22Rv1 (cell line): ENCODE measurements around the gene PRSS53.

Experiments
- ZFX ChIP-seq: fragments of 450-650 bp; IDR thresholded peaks from 2 replicates; pipeline ENCODE4 v1.6.1; 2017; ENCODE audit warnings: antibody characterized with exemption, borderline replicate concordance
- TF ChIP-seq, protein P1 (sequence below): fragments of 450-650 bp; IDR thresholded peaks from 2 replicates; pipeline ENCODE4 v1.5.1; 2017; ENCODE audit warnings: mild to moderate bottlenecking

DNA sequence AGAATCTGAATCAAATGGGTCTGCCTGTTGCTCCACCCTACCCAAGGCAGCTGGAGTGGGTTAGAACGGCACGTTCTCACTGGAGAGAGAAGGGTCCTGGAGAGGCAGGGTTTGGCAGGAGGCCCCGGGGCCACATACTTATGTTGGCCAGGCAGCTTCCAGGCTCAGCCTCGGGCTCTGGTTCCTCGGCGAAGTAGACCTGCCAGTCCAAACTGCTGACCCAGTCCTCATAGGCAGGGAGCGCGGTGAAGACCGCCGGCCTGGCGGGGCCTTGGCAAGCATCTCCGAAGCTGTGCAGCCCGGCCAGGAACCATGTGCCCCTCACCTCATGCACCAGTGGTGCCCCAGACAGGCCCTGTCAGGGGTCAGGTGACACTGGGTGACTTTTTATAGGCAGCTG lies 4.8 kb downstream of the PRSS53 start:
- TF ChIP-seq, protein P1, sequence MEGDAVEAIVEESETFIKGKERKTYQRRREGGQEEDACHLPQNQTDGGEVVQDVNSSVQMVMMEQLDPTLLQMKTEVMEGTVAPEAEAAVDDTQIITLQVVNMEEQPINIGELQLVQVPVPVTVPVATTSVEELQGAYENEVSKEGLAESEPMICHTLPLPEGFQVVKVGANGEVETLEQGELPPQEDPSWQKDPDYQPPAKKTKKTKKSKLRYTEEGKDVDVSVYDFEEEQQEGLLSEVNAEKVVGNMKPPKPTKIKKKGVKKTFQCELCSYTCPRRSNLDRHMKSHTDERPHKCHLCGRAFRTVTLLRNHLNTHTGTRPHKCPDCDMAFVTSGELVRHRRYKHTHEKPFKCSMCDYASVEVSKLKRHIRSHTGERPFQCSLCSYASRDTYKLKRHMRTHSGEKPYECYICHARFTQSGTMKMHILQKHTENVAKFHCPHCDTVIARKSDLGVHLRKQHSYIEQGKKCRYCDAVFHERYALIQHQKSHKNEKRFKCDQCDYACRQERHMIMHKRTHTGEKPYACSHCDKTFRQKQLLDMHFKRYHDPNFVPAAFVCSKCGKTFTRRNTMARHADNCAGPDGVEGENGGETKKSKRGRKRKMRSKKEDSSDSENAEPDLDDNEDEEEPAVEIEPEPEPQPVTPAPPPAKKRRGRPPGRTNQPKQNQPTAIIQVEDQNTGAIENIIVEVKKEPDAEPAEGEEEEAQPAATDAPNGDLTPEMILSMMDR, result no peak
- no peak for TF ChIP-seq ZFX
